Esophagus squamous epithelium (tissue), 5 donors: ENCODE data around the gene RAB11B. TPM values are rescaled to one million over a fixed set of nuclear protein-coding genes. Genes with fewer than 3 reads are reported as not detected.

Experiments used
- DNase-seq: peaks from one replicate; lab custom pipeline; 2025; lab: John Stamatoyannopoulos, UW
- H3K27ac ChIP-seq, 4 donors: fragments of 200-600 bp; sonication (generic); one replicate each; pipeline ENCODE4 v1.5.1; 2016 to 2019; ENCODE audit warnings: mild to moderate bottlenecking in 1 of 4
- H3K27me3 ChIP-seq, 4 donors: fragments of 200-600 bp; sonication (generic); 1 replicate in 3 of 4; 2 replicates in 1 of 4; pipeline versions ENCODE4 v1.5.1 to v1.6.0; 2017 to 2021; ENCODE audit warnings: antibody characterized with exemption in 1 of 4
- H3K36me3 ChIP-seq, 3 donors: fragments of 200-600 bp; sonication (generic); one replicate each; pipeline ENCODE4 v1.5.1; 2016 to 2019
- H3K4me1 ChIP-seq, 3 donors: fragments of 200-600 bp; sonication (generic); one replicate each; pipeline ENCODE4 v1.5.1; 2017 to 2019
- H3K4me3 ChIP-seq, 4 donors: fragments of 200-600 bp; sonication (generic); 1 replicate in 3 of 4; 2 replicates in 1 of 4; pipeline ENCODE4 v1.5.1; 2016 to 2019; ENCODE audit warnings: mild to moderate bottlenecking in 2 of 4, moderate library complexity in 1 of 4
- H3K9me3 ChIP-seq, 3 donors: fragments of 200-600 bp; sonication (generic); one replicate each; pipeline ENCODE4 v1.5.1; 2016 to 2019
- POLR2A ChIP-seq, 4 donors: fragments of 450-650 bp; IDR thresholded peaks; one replicate each; pipeline ENCODE4 v1.6.1; 2017; ENCODE audit warnings: antibody characterized with exemption in 4 of 4, mild to moderate bottlenecking in 4 of 4, moderate library complexity in 3 of 4
- WGBS, 2 donors: methylation state at CpG; one replicate each; pipeline ENCODE4 v1.1.5; 2018; 5-methylcytosine and 5-hydroxymethylcytosine counted together
- intact Hi-C: fragments of 100-400 bp; cut with DNase I; formaldehyde crosslinking; loops from one replicate; pipeline ENCODE4 v1.15.0; 2022
- total RNA-seq, 4 donors: library from RNA; depleted of rRNA; stranded (reverse); fragments of >200 nt; gene quantifications; one replicate each; pipeline ENCODE4 v1.1.0, GENCODE V29; 2016
- TF ChIP-seq, protein P1 (sequence below), 6 experiments: fragments of 450-650 bp in 4 of 6; fragments of 200-600 bp in 2 of 6; sonication (generic) in 2 of 6; IDR thresholded peaks; one replicate each; pipeline ENCODE4 v1.5.1; 2016 to 2019; ENCODE audit warnings: antibody characterized with exemption in 6 of 6, mild to moderate bottlenecking in 4 of 6, moderate library complexity in 4 of 6
- donor health status: DM: yes; HTN: yes; CAD: no.

The RAB11B gene
- total RNA-seq, 4 donors from 2014 or later = 11.3 to 44.0 (median 26.0) TPM

DNA sequence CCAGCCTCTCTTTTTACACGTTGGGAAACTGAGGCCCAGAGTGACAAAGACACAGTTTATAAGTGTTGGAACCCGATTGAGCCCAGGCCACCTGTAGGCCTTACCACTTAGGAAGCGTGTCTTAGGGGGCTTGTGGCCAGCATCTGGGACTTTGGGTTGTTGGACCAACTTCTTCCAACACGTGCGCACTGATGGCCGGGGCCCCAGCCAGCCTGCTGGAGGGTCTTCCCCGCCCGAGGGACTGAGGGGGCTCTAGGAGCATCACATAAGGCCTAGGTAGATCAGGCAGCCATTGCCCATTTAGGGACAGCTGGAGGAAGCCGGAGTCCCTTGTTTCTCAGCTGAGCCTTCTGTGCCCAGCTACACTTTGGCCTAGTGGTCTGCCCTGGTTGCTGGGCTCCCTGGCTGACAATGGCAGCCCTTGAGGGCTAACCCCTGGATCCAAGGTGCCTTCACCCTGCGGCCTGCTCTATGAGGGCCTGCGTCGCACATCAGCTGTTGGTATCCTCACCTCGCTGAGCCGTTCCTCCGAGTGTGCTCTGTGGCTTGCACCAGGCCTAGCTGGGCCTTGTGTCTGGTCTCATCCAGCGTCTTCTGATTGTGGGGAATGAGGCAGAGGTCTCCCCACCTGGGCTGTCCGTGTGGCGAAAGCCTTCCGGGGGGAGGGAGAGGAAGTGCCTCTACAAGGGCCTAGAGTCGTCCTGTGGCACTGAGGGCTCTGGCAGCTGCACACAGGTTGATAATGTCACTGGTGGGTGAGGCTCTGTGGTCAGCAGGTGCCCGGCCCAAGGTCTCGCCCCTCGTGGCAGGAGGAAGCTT, 1.2 kb downstream of the RAB11B start:
- DNase-seq = no peak
- intact Hi-C loops = no loop called here
- peak overlapping the region; percentile 99 to 100 (median 100) for H3K27ac ChIP-seq
- H3K4me1 ChIP-seq = peaks cover 31 to 79% (median 47%) of the 10 kb centered on the region in 3 donors
- H3K27me3 ChIP-seq = no peaks in the 10 kb centered on the region
- no peak for TF ChIP-seq POLR2A (IDR thresholded peaks at IDR 0.05)
- TF ChIP-seq, protein P1, sequence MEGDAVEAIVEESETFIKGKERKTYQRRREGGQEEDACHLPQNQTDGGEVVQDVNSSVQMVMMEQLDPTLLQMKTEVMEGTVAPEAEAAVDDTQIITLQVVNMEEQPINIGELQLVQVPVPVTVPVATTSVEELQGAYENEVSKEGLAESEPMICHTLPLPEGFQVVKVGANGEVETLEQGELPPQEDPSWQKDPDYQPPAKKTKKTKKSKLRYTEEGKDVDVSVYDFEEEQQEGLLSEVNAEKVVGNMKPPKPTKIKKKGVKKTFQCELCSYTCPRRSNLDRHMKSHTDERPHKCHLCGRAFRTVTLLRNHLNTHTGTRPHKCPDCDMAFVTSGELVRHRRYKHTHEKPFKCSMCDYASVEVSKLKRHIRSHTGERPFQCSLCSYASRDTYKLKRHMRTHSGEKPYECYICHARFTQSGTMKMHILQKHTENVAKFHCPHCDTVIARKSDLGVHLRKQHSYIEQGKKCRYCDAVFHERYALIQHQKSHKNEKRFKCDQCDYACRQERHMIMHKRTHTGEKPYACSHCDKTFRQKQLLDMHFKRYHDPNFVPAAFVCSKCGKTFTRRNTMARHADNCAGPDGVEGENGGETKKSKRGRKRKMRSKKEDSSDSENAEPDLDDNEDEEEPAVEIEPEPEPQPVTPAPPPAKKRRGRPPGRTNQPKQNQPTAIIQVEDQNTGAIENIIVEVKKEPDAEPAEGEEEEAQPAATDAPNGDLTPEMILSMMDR (IDR thresholded peaks at IDR 0.05) = no peak
- peak overlapping the region in 2 of 4 donors; percentile 96 to 100 for H3K4me3 ChIP-seq
- H3K9me3 ChIP-seq = no peaks in the 10 kb centered on the region
- no peaks in the 10 kb centered on the region for H3K36me3 ChIP-seq
- 0 to 52% methylated on average over 1 to 3 of the region's 23 CpGs for WGBS, 2 donors

DNA sequence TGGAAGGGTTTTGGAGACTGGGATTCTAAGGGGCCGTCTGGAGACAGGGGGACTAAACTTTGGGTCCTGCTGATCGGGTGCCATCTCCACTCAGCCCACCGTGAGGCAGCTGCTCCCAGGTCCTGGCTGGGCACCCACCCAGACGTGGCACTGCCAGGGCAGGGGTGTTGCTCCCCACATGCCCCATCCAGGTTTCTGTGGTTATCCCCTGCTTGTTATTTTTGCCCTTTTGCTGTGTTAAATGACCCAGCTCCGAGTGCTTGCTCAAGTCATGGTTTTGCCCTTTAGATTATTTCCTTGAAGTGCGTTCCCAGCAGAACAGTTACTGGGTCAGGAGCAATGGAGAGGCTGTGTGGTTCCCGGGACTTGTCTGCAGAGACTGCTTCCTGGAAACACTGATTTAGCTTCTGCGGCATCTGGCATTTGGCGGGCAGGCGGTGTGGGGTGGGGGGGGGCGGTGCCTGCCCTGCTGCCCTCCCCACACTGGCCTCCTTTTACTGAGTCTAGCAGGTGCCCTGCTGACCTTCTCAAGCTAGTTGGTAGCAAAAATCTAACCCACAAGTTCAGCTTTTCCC, 1.9 kb downstream of the RAB11B start:
- TF ChIP-seq, protein P1 (IDR thresholded peaks at IDR 0.05) = no peak
- no peak for TF ChIP-seq POLR2A (IDR thresholded peaks at IDR 0.05)
- intact Hi-C loops = no loop called here
- no peaks in the 10 kb centered on the region for H3K9me3 ChIP-seq
- peak overlapping the region in 1 of 4 donors; percentile 100 for H3K4me3 ChIP-seq
- WGBS, 2 donors = 35% methylated on average over 4 to 8 of the region's 11 CpGs
- peak overlapping the region; percentile 99 to 100 (median 100) for H3K27ac ChIP-seq
- H3K36me3 ChIP-seq = no peaks in the 10 kb centered on the region
- peaks cover 37 to 79% (median 50%) of the 10 kb centered on the region in 3 donors for H3K4me1 ChIP-seq
- no peaks in the 10 kb centered on the region for H3K27me3 ChIP-seq
- DNase-seq = no peak

DNA sequence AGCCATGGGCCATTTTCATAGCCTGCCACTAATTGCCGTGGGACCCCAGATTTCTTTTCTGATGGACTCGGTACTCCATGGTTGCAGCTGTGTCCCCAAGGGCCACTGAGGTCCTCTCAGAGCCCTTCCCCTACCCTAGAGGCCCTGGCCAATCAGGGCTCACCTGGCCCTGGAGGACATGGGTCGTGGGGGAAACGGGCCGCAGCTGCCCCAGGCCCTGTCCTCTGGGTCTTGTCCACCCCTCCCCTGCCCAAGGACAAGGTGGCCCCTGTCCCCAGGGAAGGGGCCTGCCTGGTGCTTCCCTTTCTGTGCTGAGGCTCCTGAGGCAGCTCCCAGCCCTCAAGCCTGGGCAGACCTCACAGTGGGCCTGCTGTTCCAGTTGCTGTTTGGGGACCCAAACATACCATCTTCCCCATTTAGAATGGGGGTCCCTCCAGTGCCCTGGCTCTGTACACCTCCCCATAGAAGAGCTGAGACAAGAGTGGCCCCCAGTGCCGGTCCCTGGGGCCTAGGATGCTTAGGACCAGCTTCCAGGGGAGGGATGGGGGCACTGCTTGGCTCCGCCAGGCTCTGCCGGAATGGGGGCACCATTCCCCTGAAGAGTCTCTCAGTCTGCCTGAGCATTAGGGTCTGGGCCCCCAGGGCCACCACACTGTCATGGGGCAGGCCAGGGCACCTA, 3.2 kb downstream of the RAB11B start:
- no peaks in the 10 kb centered on the region for H3K27me3 ChIP-seq
- peaks cover 0 to 6% (median 0%) of the 10 kb centered on the region in 3 donors for H3K36me3 ChIP-seq
- H3K4me3 ChIP-seq = no peak overlapping the region
- peak overlapping the region; percentile 26 to 100 (median 86) for H3K27ac ChIP-seq
- no peak for DNase-seq
- TF ChIP-seq, protein P1 (IDR thresholded peaks at IDR 0.05) = no peak
- no peak for TF ChIP-seq POLR2A (IDR thresholded peaks at IDR 0.05)
- H3K4me1 ChIP-seq = peaks cover 38 to 89% (median 58%) of the 10 kb centered on the region in 3 donors
- 76 to 84% methylated on average over 2 to 4 of the region's 8 CpGs for WGBS, 2 donors
- intact Hi-C loops = no loop called here
- no peaks in the 10 kb centered on the region for H3K9me3 ChIP-seq

DNA sequence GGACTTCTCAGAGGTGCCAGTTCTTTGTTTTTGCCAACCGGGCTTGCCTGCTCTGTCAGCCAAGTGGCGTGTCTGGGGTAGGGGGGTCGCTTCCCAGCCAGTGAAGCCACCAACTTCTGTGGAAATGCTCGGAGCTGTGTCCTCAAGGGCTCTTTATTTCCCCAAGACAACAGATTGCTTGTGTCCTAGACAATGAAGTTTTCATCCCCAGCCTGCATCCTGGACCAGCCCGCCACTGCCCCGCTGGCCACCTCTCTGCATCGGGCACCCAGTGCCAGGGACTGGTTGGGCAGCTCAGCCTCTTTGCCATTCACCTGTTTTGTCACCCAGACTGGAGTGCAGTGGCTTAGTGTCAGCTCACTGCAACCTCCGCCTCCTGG, 3.7 kb downstream of the RAB11B start:
- peaks cover 38 to 91% (median 58%) of the 10 kb centered on the region in 3 donors for H3K4me1 ChIP-seq
- no peaks in the 10 kb centered on the region for H3K27me3 ChIP-seq
- DNase-seq = no peak
- intact Hi-C loops = no loop called here
- TF ChIP-seq POLR2A (IDR thresholded peaks at IDR 0.05) = no peak
- TF ChIP-seq, protein P1 (IDR thresholded peaks at IDR 0.05) = no peak
- peaks cover 0 to 11% (median 0%) of the 10 kb centered on the region in 3 donors for H3K36me3 ChIP-seq
- WGBS, 2 donors = 96 to 100% methylated on average over 2 to 3 of the region's 8 CpGs
- peak overlapping the region; percentile 26 to 100 (median 86) for H3K27ac ChIP-seq
- H3K9me3 ChIP-seq = no peaks in the 10 kb centered on the region
- H3K4me3 ChIP-seq = no peak overlapping the region
